ENCODE measurements around the gene PLCL2. TPM values are rescaled to one million over a fixed set of nuclear protein-coding genes. Genes with fewer than 3 reads are reported as not detected.
"Not testable (repeated sequence)": the region's sequence is repeated elsewhere in the genome, so short reads cannot be mapped to it uniquely, and the experiment has no call there.

PLCL2 gene
- total RNA-seq, 1 experiment from 2014 or later, result 2.5 TPM

- not testable (repeated sequence) for H3K79me2 ChIP-seq (ENCODE audit: low read length); H3K4me1 ChIP-seq (ENCODE audit: low read length); H3K9me3 ChIP-seq (ENCODE audit: low read length); H3K9ac ChIP-seq (ENCODE audit: low read length); H3K27ac ChIP-seq (ENCODE audit: low read length); H3K36me3 ChIP-seq (ENCODE audit: insufficient read depth, low read length); DNase-seq; H3K27me3 ChIP-seq (ENCODE audit: low read length); H3K4me3 ChIP-seq (ENCODE audit: low read length); H3K4me2 ChIP-seq (ENCODE audit: low read depth, low read length, poor library complexity, severe bottlenecking); H2AFZ ChIP-seq (ENCODE audit: low read length); H3K9me2 ChIP-seq (replicated peaks; ENCODE audit: insufficient read depth, low read length); H4K20me1 ChIP-seq (ENCODE audit: insufficient read depth, low read depth, low read length)
Observed at GRCh38 chr3:16980526-16980925, 95.8 kb downstream of the PLCL2 start.

GRCh38 chr3:16982460-16982859 is 97.7 kb downstream of the PLCL2 start:
- Histone ChIP-seq H3K9me3 (ENCODE audit: low read length) (no peaks in the 10 kb centered on the region), H3K9ac (ENCODE audit: low read length) (no peak overlapping the region), H3K4me1 (ENCODE audit: low read length) (no peaks in the 10 kb centered on the region), H4K20me1 (ENCODE audit: insufficient read depth, low read depth, low read length) (no peaks in the 10 kb centered on the region), H3K27me3 (ENCODE audit: low read length) (no peaks in the 10 kb centered on the region), H3K27ac (ENCODE audit: low read length) (no peak overlapping the region), H3K4me3 (ENCODE audit: low read length) (no peak overlapping the region), H3K4me2 (ENCODE audit: low read depth, low read length, poor library complexity, severe bottlenecking) (no peak overlapping the region), H3K9me2 (replicated peaks; ENCODE audit: insufficient read depth, low read length) (no peaks in the 10 kb centered on the region), H2AFZ (ENCODE audit: low read length) (no peak overlapping the region), H3K79me2 (ENCODE audit: low read length) (no peaks in the 10 kb centered on the region), H3K36me3 (ENCODE audit: insufficient read depth, low read length) (no peaks in the 10 kb centered on the region)
- no peak for DNase-seq

- no peaks in the 10 kb centered on the region for H3K79me2 ChIP-seq (ENCODE audit: low read length)
- H3K4me3 ChIP-seq (ENCODE audit: low read length), result no peak overlapping the region
- H3K4me2 ChIP-seq (ENCODE audit: low read depth, low read length, poor library complexity, severe bottlenecking), result no peak overlapping the region
- DNase-seq, result no peak
- no peaks in the 10 kb centered on the region for H3K9me3 ChIP-seq (ENCODE audit: low read length)
- H3K36me3 ChIP-seq (ENCODE audit: insufficient read depth, low read length), result no peaks in the 10 kb centered on the region
- no peak overlapping the region for H2AFZ ChIP-seq (ENCODE audit: low read length)
- no peaks in the 10 kb centered on the region for H4K20me1 ChIP-seq (ENCODE audit: insufficient read depth, low read depth, low read length)
- no peak overlapping the region for H3K9ac ChIP-seq (ENCODE audit: low read length)
- H3K9me2 ChIP-seq (replicated peaks; ENCODE audit: insufficient read depth, low read length), result no peaks in the 10 kb centered on the region
- H3K27me3 ChIP-seq (ENCODE audit: low read length), result no peaks in the 10 kb centered on the region
- H3K27ac ChIP-seq (ENCODE audit: low read length), result no peak overlapping the region
- no peaks in the 10 kb centered on the region for H3K4me1 ChIP-seq (ENCODE audit: low read length)
Observed at GRCh38 chr3:16985608-16986007, 100.9 kb downstream of the PLCL2 start.

DNA sequence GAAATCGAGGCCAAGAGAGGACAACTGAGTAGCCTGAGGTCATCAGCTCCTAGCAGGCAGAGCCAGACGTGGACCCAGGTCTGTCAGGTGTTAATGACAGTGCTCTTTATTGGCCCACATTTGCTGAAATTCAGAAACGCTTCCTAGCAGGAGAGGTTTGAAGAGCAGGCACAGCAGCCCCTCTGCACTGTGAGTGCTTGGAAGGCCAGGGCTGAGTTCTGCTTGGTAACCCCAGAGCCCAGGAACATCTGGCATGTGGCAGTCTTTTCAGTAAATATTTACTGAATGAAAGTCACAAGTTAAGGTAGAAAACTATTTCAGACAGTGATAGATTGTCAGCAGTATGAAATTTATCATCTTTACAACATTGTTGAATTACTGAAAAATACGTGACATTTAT is 102.4 kb downstream of the PLCL2 start:
- H3K79me2 ChIP-seq (ENCODE audit: low read length), result no peaks in the 10 kb centered on the region
- no peaks in the 10 kb centered on the region for H4K20me1 ChIP-seq (ENCODE audit: insufficient read depth, low read depth, low read length)
- no peak for DNase-seq
- H3K9me3 ChIP-seq (ENCODE audit: low read length), result no peaks in the 10 kb centered on the region
- no peak overlapping the region for H3K9ac ChIP-seq (ENCODE audit: low read length)
- H3K27ac ChIP-seq (ENCODE audit: low read length), result no peak overlapping the region
- H3K36me3 ChIP-seq (ENCODE audit: insufficient read depth, low read length), result no peaks in the 10 kb centered on the region
- no peaks in the 10 kb centered on the region for H3K27me3 ChIP-seq (ENCODE audit: low read length)
- H3K9me2 ChIP-seq (replicated peaks; ENCODE audit: insufficient read depth, low read length), result no peaks in the 10 kb centered on the region
- no peak overlapping the region for H3K4me3 ChIP-seq (ENCODE audit: low read length)
- H3K4me2 ChIP-seq (ENCODE audit: low read depth, low read length, poor library complexity, severe bottlenecking), result no peak overlapping the region
- H2AFZ ChIP-seq (ENCODE audit: low read length), result no peak overlapping the region
- no peaks in the 10 kb centered on the region for H3K4me1 ChIP-seq (ENCODE audit: low read length)

DNA sequence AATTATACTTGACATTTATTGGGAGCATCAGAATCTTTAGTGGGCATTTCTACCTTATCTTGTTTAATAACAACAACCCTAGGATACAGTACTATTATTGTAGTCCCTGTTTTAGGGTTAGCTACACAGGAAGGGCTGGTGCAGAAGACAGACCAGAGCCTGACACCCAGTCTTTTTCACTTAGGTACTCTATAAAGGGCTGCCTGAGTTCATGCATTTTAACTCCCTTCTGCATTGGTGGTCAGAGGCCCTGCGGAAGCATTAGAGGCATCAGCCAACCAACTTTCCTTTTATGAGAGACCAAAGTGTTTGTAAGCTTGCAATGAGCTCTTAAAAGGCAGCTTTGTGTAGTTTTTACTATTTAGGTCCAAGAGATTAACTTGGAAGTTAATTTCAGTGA is 105.4 kb downstream of the PLCL2 start:
- Histone ChIP-seq H3K9me3 (ENCODE audit: low read length) (no peaks in the 10 kb centered on the region), H3K4me2 (ENCODE audit: low read depth, low read length, poor library complexity, severe bottlenecking) (no peak overlapping the region), H3K27me3 (ENCODE audit: low read length) (no peaks in the 10 kb centered on the region), H3K4me3 (ENCODE audit: low read length) (no peak overlapping the region), H4K20me1 (ENCODE audit: insufficient read depth, low read depth, low read length) (no peaks in the 10 kb centered on the region), H2AFZ (ENCODE audit: low read length) (no peak overlapping the region), H3K4me1 (ENCODE audit: low read length) (no peaks in the 10 kb centered on the region), H3K27ac (ENCODE audit: low read length) (no peak overlapping the region), H3K79me2 (ENCODE audit: low read length) (no peaks in the 10 kb centered on the region), H3K36me3 (ENCODE audit: insufficient read depth, low read length) (no peaks in the 10 kb centered on the region), H3K9ac (ENCODE audit: low read length) (no peak overlapping the region), H3K9me2 (replicated peaks; ENCODE audit: insufficient read depth, low read length) (no peaks in the 10 kb centered on the region)
- no peak for DNase-seq

DNA sequence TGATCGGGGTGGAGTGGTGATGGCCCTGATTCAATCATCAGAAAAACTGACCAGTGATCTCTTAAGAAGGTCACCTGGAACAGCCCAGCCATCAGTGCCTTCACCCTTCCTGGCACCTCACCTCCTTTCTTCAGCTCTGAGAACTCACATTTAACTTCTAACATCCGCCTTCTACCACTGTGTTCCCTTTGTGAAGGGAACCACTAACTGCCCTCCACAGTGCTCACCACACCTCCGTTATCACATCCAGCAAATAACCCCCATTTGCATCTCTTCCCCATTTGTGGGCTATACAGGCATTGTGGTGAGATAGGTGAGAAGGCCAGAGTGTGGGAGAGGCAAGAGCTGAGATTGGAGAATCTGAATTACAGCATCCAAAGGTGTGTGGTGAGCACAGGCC is 107.4 kb downstream of the PLCL2 start:
- Histone ChIP-seq H3K27ac (ENCODE audit: low read length) (no peak overlapping the region), H4K20me1 (ENCODE audit: insufficient read depth, low read depth, low read length) (no peaks in the 10 kb centered on the region), H3K4me2 (ENCODE audit: low read depth, low read length, poor library complexity, severe bottlenecking) (no peak overlapping the region), H3K9ac (ENCODE audit: low read length) (no peak overlapping the region), H3K36me3 (ENCODE audit: insufficient read depth, low read length) (no peaks in the 10 kb centered on the region), H3K9me2 (replicated peaks; ENCODE audit: insufficient read depth, low read length) (no peaks in the 10 kb centered on the region), H3K4me3 (ENCODE audit: low read length) (no peak overlapping the region), H3K4me1 (ENCODE audit: low read length) (no peaks in the 10 kb centered on the region), H3K79me2 (ENCODE audit: low read length) (no peaks in the 10 kb centered on the region), H3K27me3 (ENCODE audit: low read length) (no peaks in the 10 kb centered on the region), H3K9me3 (ENCODE audit: low read length) (no peaks in the 10 kb centered on the region), H2AFZ (ENCODE audit: low read length) (no peak overlapping the region)
- DNase-seq, result no peak

DNA sequence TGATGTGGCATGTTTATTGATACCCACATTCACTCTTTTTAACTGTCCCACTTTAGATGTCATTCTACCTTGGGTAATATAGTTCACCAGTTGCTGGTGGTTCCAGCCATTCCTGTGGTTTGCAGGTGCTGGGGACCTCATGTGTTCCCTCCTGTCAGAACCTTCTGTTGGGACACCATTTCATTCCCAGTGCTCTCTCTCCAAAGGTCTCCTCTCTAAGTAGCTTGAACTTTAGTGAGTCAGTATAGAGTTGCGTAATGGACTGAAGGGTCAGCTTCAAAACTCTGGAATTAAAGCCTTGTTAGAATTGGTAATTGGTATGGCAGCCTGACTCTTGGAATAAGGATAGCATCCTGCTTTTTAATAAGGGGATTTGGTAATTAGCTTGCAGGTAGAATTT is 108.5 kb downstream of the PLCL2 start:
- Histone ChIP-seq H3K9me2 (replicated peaks; ENCODE audit: insufficient read depth, low read length) (no peaks in the 10 kb centered on the region), H4K20me1 (ENCODE audit: insufficient read depth, low read depth, low read length) (no peaks in the 10 kb centered on the region), H3K36me3 (ENCODE audit: insufficient read depth, low read length) (no peaks in the 10 kb centered on the region), H3K27me3 (ENCODE audit: low read length) (no peaks in the 10 kb centered on the region), H3K9me3 (ENCODE audit: low read length) (no peaks in the 10 kb centered on the region), H3K4me3 (ENCODE audit: low read length) (no peak overlapping the region), H3K4me1 (ENCODE audit: low read length) (no peaks in the 10 kb centered on the region), H3K4me2 (ENCODE audit: low read depth, low read length, poor library complexity, severe bottlenecking) (no peak overlapping the region), H2AFZ (ENCODE audit: low read length) (no peak overlapping the region), H3K79me2 (ENCODE audit: low read length) (no peaks in the 10 kb centered on the region), H3K9ac (ENCODE audit: low read length) (no peak overlapping the region), H3K27ac (ENCODE audit: low read length) (no peak overlapping the region)
- no peak for DNase-seq

GRCh38 chr3:16994854-16995525 is 110.2 kb downstream of the PLCL2 start:
- Histone ChIP-seq H3K36me3 (ENCODE audit: insufficient read depth, low read length) (no peaks in the 10 kb centered on the region), H3K79me2 (ENCODE audit: low read length) (no peaks in the 10 kb centered on the region), H3K4me3 (ENCODE audit: low read length) (no peak overlapping the region), H2AFZ (ENCODE audit: low read length) (no peak overlapping the region), H3K9ac (ENCODE audit: low read length) (no peak overlapping the region), H3K4me1 (ENCODE audit: low read length) (no peaks in the 10 kb centered on the region), H3K27ac (ENCODE audit: low read length) (no peak overlapping the region), H3K9me2 (replicated peaks; ENCODE audit: insufficient read depth, low read length) (no peaks in the 10 kb centered on the region), H3K27me3 (ENCODE audit: low read length) (no peaks in the 10 kb centered on the region), H3K9me3 (ENCODE audit: low read length) (no peaks in the 10 kb centered on the region), H4K20me1 (ENCODE audit: insufficient read depth, low read depth, low read length) (no peaks in the 10 kb centered on the region), H3K4me2 (ENCODE audit: low read depth, low read length, poor library complexity, severe bottlenecking) (no peak overlapping the region)
- DNase-seq, result no peak

- Histone ChIP-seq H3K9me3 (ENCODE audit: low read length) (no peaks in the 10 kb centered on the region), H3K9ac (ENCODE audit: low read length) (no peak overlapping the region), H3K4me1 (ENCODE audit: low read length) (no peaks in the 10 kb centered on the region), H3K36me3 (ENCODE audit: insufficient read depth, low read length) (no peaks in the 10 kb centered on the region), H3K4me3 (ENCODE audit: low read length) (no peak overlapping the region), H2AFZ (ENCODE audit: low read length) (no peak overlapping the region), H3K79me2 (ENCODE audit: low read length) (no peaks in the 10 kb centered on the region), H3K27ac (ENCODE audit: low read length) (no peak overlapping the region), H3K4me2 (ENCODE audit: low read depth, low read length, poor library complexity, severe bottlenecking) (no peak overlapping the region), H4K20me1 (ENCODE audit: insufficient read depth, low read depth, low read length) (no peaks in the 10 kb centered on the region), H3K27me3 (ENCODE audit: low read length) (no peaks in the 10 kb centered on the region), H3K9me2 (replicated peaks; ENCODE audit: insufficient read depth, low read length) (no peaks in the 10 kb centered on the region)
- DNase-seq, result no peak
Observed at GRCh38 chr3:16995601-16996000, 110.8 kb downstream of the PLCL2 start.

Data from Karpas-422 (cell line).